Endothelial cell of umbilical vein (primary cell): ENCODE data around the gene XRCC4. TPM values are rescaled to one million over a fixed set of nuclear protein-coding genes. Genes with fewer than 3 reads are reported as not detected.

Experiments used
- BruUV-seq: library from RNA; stranded (reverse); fragments of 400-500 nt; replicated peaks from 2 replicates; lab custom pipeline; 2021; lab: Mats Ljungman, UMichigan
- CTCF ChIA-PET: fragments of 300-600, 350-600 bp; sonication (Branson Sonifier 250); formaldehyde crosslinking; loops from one replicate; lab custom pipeline; 2021; ENCODE audit warnings: antibody characterized with exemption, inconsistent platforms; lab: Charles Lee
- POLR2A ChIA-PET: fragments of 300-600, 350-600 bp; sonication (Branson Sonifier 250); formaldehyde crosslinking; loops from one replicate; lab custom pipeline; 2021; ENCODE audit warnings: antibody characterized with exemption, inconsistent platforms; lab: Charles Lee
- DNase-seq: peaks from one replicate; pipeline ENCODE4 v3.0.0-alpha.2; 2011; ENCODE audit warnings: low read depth, low spot score
- FAIRE-seq: peaks from 2 replicates; lab custom pipeline; 2011; peaks lifted over from hg19 to GRCh38; lab: Jason Lieb, UNC
- H2AFZ ChIP-seq: 2 replicates; pipeline ENCODE4 v1.6.0; 2012; ENCODE audit warnings: low read depth, low read length, control low read depth, inconsistent platforms
- H3K27ac ChIP-seq: 2 replicates; pipeline ENCODE4 v1.5.1; 2011; ENCODE audit warnings: low read depth, mild to moderate bottlenecking, control low read depth, low read length, moderate library complexity; ENCODE audit not compliant: insufficient read depth
- H3K27me3 ChIP-seq, 2 experiments: 2 replicates each; pipeline versions ENCODE4 v1.6.0 to v1.6.1; 2011; ENCODE audit warnings: low read length in 2 of 2, mixed read lengths in 1 of 2; ENCODE audit not compliant: control insufficient read depth in 2 of 2, insufficient read depth in 2 of 2
- H3K36me3 ChIP-seq, 2 experiments: 2 replicates in 1 of 2; 3 replicates in 1 of 2; pipeline ENCODE4 v1.5.1; 2011; ENCODE audit warnings: low read length in 2 of 2, mild to moderate bottlenecking in 1 of 2, moderate library complexity in 1 of 2; ENCODE audit not compliant: control insufficient read depth in 2 of 2, insufficient read depth in 2 of 2; ENCODE audit errors: extremely low read depth in 1 of 2
- H3K4me1 ChIP-seq: 3 replicates; pipeline ENCODE4 v1.5.1; 2011; ENCODE audit warnings: mild to moderate bottlenecking, low read length; ENCODE audit not compliant: control insufficient read depth, insufficient read depth; ENCODE audit errors: extremely low read depth
- H3K4me2 ChIP-seq: 2 replicates; pipeline ENCODE4 v1.6.1; 2011; ENCODE audit warnings: low read length, control low read depth, mixed read lengths; ENCODE audit not compliant: insufficient read depth
- H3K4me3 ChIP-seq, 3 experiments: fragments of 200-600 bp in 1 of 3; sonication (generic), shearing (Covaris generic) in 1 of 3; replicated peaks in 1 of 3; 2 replicates each; pipeline ENCODE4 v1.5.1; 2011 to 2016; ENCODE audit warnings: control low read depth in 3 of 3, low read length in 3 of 3, mild to moderate bottlenecking in 2 of 3, inconsistent platforms in 1 of 3, low read depth in 1 of 3, moderate library complexity in 1 of 3; ENCODE audit not compliant: insufficient read depth in 1 of 3
- H3K79me2 ChIP-seq: 2 replicates; pipeline ENCODE4 v1.6.0; 2012; ENCODE audit warnings: low read length, inconsistent platforms; ENCODE audit not compliant: control insufficient read depth, insufficient read depth
- H3K9ac ChIP-seq: replicated peaks from 2 replicates; pipeline ENCODE3; 2011; ENCODE audit warnings: low read length, control low read depth; ENCODE audit not compliant: insufficient read depth; ENCODE audit errors: extremely low read depth
- H3K9me1 ChIP-seq: replicated peaks from 3 replicates; pipeline ENCODE4 v1.6.0; 2011; ENCODE audit warnings: mild to moderate bottlenecking, low read length; ENCODE audit not compliant: control insufficient read depth, insufficient read depth; ENCODE audit errors: extremely low read depth
- H3K9me3 ChIP-seq: replicated peaks from 2 replicates; pipeline ENCODE4 v1.5.1; 2012; ENCODE audit warnings: low read length, inconsistent platforms; ENCODE audit not compliant: control insufficient read depth, insufficient read depth
- H4K20me1 ChIP-seq: replicated peaks from 2 replicates; pipeline ENCODE3; 2011; ENCODE audit warnings: mild to moderate bottlenecking, low read length; ENCODE audit not compliant: control insufficient read depth, insufficient read depth; ENCODE audit errors: extremely low read depth
- EZH2 ChIP-seq: IDR thresholded peaks from 2 replicates; pipeline ENCODE4 v1.6.1; 2012; ENCODE audit warnings: borderline replicate concordance, low read depth, mild to moderate bottlenecking, moderate library complexity, low read length, inconsistent platforms; ENCODE audit not compliant: severe bottlenecking
- FOS ChIP-seq: IDR thresholded peaks from 2 replicates; pipeline ENCODE4 v1.6.1; 2011; ENCODE audit warnings: mild to moderate bottlenecking, low read length, moderate library complexity, borderline replicate concordance; ENCODE audit not compliant: insufficient read depth
- GATA2 ChIP-seq: IDR thresholded peaks from 2 replicates; pipeline ENCODE4 v1.7.0; 2011; ENCODE audit warnings: low read depth, mild to moderate bottlenecking, moderate library complexity, mixed read lengths, low read length; ENCODE audit not compliant: insufficient read length, insufficient read depth
- JUN ChIP-seq: IDR thresholded peaks from 2 replicates; pipeline ENCODE4 v1.6.1; 2011; ENCODE audit warnings: borderline replicate concordance, low read depth; ENCODE audit not compliant: insufficient read length, insufficient read depth
- MYC ChIP-seq: IDR thresholded peaks from one replicate; pipeline ENCODE4 v1.6.1; 2011; ENCODE audit warnings: mild to moderate bottlenecking, low read depth, low read length
- POLR2A ChIP-seq: IDR thresholded peaks from 2 replicates; pipeline ENCODE4 v1.6.1; 2012; ENCODE audit warnings: low read depth, mild to moderate bottlenecking, control low read depth, low read length
- POLR2AphosphoS5 ChIP-seq: IDR thresholded peaks from 2 replicates; pipeline ENCODE4 v1.6.1; 2012; ENCODE audit warnings: low read depth, mild to moderate bottlenecking, control low read depth, low read length, moderate library complexity; ENCODE audit not compliant: insufficient read depth
- dilution Hi-C: fragments of 300-500 bp; cut with MboI; formaldehyde crosslinking; loops from one replicate; pipeline ENCODE4 v1.15.0; 2019; ENCODE audit warnings: low sequenced_read_pairs; ENCODE audit not compliant: extremely low pct_ligation_motif_present
- intact Hi-C: fragments of 100-400 bp; cut with micrococcal nuclease; formaldehyde crosslinking; loops from one replicate; pipeline ENCODE4 v1.10.0; 2022
- polyA plus RNA-seq, 4 experiments: library from polyadenylated mRNA; depleted of rRNA in 3 of 4; stranded (reverse) in 3 of 4; unstranded in 1 of 4; fragments of >200 nt; gene quantifications; 2 replicates each; pipeline versions ENCODE4 v1.2.1 to v1.2.3, GENCODE V29; 2011 to 2012; ENCODE audit warnings: missing spikeins in 1 of 4
- total RNA-seq: library from RNA; stranded (reverse); gene quantifications from 2 replicates; pipeline ENCODE4 v1.2.3, GENCODE V29; 2021
- TF ChIP-seq, protein P1 (sequence below), 2 donors: IDR thresholded peaks; 1 replicate in 1 of 2; 2 replicates in 1 of 2; pipeline ENCODE4 v1.5.1; 2011; ENCODE audit warnings: low read length in 2 of 2, mild to moderate bottlenecking in 2 of 2, moderate library complexity in 2 of 2, control low read depth in 1 of 2, inconsistent platforms in 1 of 2, low read depth in 1 of 2; ENCODE audit not compliant: insufficient read depth in 1 of 2; ENCODE audit errors: extremely low read depth in 1 of 2
- TF ChIP-seq, protein P2 (sequence below): IDR thresholded peaks from 2 replicates; pipeline ENCODE4 v1.6.1; 2011; ENCODE audit not compliant: insufficient read depth, insufficient read length

XRCC4 gene
- total and polyA plus RNA-seq, 2 donors (not counting 3 experiments of a cell fraction or from before 2014, with no cell fraction given): 1.3 to 7.7 TPM

DNA sequence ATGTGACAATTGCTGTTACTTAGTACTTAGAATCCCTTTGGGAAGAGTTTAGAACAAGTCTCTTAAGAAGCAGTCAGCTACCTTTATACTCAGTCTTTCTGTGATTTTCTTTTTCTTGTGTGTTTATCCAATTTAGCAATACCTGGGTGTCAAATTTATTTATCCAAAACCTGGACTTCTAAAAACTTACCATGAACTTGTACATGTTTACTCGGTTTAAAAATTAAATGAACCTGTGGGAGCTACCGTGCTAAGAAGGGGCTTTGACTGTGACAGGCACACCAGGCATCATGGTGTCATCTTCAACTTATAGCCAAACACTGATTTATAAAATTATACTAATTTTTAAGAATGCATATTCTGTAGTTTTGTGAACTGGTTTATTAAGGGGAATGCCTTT, 96.5 kb downstream of the XRCC4 start:
- no peak overlapping the region for H3K9ac ChIP-seq
- DNase-seq: no peak
- H3K9me1 ChIP-seq: no peaks in the 10 kb centered on the region
- POLR2A ChIA-PET: no interaction called here
- CTCF ChIA-PET: no interaction called here
- no peak overlapping the region for H3K4me2 ChIP-seq
- no TSS peak for BruUV-seq
- H3K79me2 ChIP-seq: no peaks in the 10 kb centered on the region
- no peaks in the 10 kb centered on the region for H4K20me1 ChIP-seq
- H3K27me3 ChIP-seq: no peaks in the 10 kb centered on the region
- TF ChIP-seq, protein P1, sequence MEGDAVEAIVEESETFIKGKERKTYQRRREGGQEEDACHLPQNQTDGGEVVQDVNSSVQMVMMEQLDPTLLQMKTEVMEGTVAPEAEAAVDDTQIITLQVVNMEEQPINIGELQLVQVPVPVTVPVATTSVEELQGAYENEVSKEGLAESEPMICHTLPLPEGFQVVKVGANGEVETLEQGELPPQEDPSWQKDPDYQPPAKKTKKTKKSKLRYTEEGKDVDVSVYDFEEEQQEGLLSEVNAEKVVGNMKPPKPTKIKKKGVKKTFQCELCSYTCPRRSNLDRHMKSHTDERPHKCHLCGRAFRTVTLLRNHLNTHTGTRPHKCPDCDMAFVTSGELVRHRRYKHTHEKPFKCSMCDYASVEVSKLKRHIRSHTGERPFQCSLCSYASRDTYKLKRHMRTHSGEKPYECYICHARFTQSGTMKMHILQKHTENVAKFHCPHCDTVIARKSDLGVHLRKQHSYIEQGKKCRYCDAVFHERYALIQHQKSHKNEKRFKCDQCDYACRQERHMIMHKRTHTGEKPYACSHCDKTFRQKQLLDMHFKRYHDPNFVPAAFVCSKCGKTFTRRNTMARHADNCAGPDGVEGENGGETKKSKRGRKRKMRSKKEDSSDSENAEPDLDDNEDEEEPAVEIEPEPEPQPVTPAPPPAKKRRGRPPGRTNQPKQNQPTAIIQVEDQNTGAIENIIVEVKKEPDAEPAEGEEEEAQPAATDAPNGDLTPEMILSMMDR (IDR thresholded peaks at IDR 0.05; ENCODE audit: extremely low read depth in 1 of 2, insufficient read depth in 1 of 2, low read depth in 1 of 2, low read length in 2 of 2): no peak
- TF ChIP-seq GATA2 (no peak), JUN (no peak), FOS (no peak), EZH2 (no peak), POLR2A (no peak), MYC (no peak), POLR2AphosphoS5 (no peak)
- TF ChIP-seq, protein P2, sequence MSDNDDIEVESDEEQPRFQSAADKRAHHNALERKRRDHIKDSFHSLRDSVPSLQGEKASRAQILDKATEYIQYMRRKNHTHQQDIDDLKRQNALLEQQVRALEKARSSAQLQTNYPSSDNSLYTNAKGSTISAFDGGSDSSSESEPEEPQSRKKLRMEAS: no peak
- no peaks in the 10 kb centered on the region for H3K4me1 ChIP-seq
- FAIRE-seq: no peak
- no peaks in the 10 kb centered on the region for H3K9me3 ChIP-seq
- dilution Hi-C loops (no loop called here), intact Hi-C loops (no loop called here)
- no peak overlapping the region for H3K27ac ChIP-seq
- no peak overlapping the region for H2AFZ ChIP-seq
- no peak overlapping the region for H3K4me3 ChIP-seq
- no peaks in the 10 kb centered on the region for H3K36me3 ChIP-seq
